ENCODE measurements around the gene DCAF6.

DNA sequence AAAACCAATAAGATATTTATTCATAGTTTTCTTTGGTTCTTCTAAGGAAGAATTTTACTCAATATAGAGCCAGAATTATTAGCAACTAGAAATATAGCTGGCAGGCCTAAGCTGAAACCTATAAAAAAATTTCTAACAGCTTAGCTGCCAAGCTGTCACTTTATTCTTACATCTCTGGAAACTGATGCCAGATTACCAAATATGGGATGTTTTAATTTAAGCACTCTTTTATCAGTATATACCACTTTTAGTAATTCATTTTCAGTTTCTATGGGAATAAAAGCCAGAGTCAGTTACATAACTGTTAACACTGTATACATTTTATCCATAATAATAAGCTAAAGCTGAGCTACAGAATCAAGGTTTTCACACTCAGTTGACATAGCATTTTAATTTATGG, 69.0 kb downstream of the DCAF6 start:
- TF ChIP-seq, protein P1, sequence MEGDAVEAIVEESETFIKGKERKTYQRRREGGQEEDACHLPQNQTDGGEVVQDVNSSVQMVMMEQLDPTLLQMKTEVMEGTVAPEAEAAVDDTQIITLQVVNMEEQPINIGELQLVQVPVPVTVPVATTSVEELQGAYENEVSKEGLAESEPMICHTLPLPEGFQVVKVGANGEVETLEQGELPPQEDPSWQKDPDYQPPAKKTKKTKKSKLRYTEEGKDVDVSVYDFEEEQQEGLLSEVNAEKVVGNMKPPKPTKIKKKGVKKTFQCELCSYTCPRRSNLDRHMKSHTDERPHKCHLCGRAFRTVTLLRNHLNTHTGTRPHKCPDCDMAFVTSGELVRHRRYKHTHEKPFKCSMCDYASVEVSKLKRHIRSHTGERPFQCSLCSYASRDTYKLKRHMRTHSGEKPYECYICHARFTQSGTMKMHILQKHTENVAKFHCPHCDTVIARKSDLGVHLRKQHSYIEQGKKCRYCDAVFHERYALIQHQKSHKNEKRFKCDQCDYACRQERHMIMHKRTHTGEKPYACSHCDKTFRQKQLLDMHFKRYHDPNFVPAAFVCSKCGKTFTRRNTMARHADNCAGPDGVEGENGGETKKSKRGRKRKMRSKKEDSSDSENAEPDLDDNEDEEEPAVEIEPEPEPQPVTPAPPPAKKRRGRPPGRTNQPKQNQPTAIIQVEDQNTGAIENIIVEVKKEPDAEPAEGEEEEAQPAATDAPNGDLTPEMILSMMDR (IDR thresholded peaks at IDR 0.05), result no peak
- TF ChIP-seq POLR2A (IDR thresholded peaks at IDR 0.05) (no peak), POLR2AphosphoS5 (IDR thresholded peaks at IDR 0.05) (no peak)
